ENCODE results near the gene SPEM2.

The SPEM2 gene

GRCh38 chr17:7403977-7404736 lies 21.3 kb upstream of the SPEM2 start, which contains the start of gene TMEM256:
Gene TMEM256 (minus strand): TSS chr17:7404097. CDS start chr17:7404084, 13 bp downstream.
- peak; percentile 97 for DNase-seq (ENCODE audit: low spot score)

- DNase-seq (ENCODE audit: low spot score): peak; percentile 89
Measured at GRCh38 chr17:7404737-7405349, 20.6 kb upstream of the SPEM2 start.

DNA sequence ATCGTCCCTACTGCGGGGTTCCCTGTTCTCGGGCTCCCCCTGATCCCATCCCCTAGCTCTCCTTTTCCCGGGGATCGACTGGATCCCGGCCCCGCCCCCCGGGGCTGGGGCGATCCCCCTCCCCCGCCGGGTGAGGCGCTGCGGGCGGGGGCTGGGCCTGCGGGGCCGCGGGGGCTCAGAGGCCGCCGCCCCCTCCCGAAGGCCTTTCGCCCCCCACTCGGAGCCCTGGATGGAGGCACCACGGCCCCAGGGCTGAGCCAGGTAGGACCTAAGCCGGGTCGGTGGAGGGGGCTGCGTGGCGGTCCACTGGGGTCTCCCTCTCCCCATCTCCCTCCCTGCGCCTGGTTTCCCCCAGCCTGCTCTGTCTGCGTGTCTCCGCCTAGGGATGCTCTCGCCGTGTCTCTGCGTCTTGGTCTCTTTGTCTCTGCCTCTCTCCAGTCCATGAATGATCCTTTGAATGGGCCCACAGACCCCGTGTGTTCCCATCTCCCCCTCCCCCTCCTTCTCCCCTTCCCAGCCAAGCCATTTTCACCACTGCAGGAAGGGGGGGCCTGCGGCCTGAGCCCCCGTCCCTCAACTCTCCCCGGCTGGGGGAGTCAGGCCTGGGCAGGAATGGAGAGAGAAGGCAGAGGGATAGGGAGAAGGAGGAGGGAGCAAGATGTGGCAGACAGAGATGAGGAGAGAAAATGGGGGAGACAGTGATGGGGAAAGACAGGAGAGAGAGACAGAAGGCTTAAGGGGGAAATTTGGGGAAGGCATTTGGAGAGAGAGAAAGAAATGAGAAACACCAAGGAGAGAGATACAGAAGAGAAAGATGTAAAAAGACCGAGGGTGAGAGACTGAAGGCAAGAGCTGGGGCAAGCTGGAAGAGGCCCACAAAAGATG lies 19.8 kb upstream of the SPEM2 start:
- DNase-seq (ENCODE audit: low spot score): peak; percentile 50

GRCh38 chr17:7406235-7406825 lies 19.1 kb upstream of the SPEM2 start:
- no peak for DNase-seq (ENCODE audit: low spot score)

DNA sequence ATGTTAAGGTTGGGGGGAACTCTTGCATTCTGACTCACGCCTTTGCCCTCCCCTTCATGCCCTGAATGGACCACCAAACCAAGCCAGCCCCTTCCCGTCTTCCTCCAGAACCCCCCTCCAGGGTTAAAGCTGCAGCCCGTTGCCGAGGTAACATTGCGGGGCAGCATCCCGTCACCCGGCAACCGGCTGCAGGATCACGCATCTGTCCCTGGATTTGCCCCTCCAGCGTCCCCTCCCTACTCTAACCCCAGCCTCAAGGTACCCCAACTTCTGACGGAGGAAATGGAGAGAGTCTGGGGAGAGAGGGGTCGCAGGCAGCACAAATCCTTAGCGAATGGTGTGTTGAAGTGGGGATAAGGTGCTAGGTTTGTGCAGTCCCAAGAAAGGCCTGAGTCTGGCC lies 18.3 kb upstream of the SPEM2 start:
- no peak for DNase-seq (ENCODE audit: low spot score)

- DNase-seq (ENCODE audit: low spot score): no peak
Measured at GRCh38 chr17:7407485-7408251, 17.7 kb upstream of the SPEM2 start, which contains the start of gene NLGN2. Gene NLGN2 (plus strand): TSS chr17:7407845. CDS start chr17:7408256, 411 bp downstream.

DNA sequence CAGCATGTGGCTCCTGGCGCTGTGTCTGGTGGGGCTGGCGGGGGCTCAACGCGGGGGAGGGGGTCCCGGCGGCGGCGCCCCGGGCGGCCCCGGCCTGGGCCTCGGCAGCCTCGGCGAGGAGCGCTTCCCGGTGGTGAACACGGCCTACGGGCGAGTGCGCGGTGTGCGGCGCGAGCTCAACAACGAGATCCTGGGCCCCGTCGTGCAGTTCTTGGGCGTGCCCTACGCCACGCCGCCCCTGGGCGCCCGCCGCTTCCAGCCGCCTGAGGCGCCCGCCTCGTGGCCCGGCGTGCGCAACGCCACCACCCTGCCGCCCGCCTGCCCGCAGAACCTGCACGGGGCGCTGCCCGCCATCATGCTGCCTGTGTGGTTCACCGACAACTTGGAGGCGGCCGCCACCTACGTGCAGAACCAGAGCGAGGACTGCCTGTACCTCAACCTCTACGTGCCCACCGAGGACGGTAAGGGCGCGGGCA lies 17.1 kb upstream of the SPEM2 start:
- no peak for DNase-seq (ENCODE audit: low spot score)

DNA sequence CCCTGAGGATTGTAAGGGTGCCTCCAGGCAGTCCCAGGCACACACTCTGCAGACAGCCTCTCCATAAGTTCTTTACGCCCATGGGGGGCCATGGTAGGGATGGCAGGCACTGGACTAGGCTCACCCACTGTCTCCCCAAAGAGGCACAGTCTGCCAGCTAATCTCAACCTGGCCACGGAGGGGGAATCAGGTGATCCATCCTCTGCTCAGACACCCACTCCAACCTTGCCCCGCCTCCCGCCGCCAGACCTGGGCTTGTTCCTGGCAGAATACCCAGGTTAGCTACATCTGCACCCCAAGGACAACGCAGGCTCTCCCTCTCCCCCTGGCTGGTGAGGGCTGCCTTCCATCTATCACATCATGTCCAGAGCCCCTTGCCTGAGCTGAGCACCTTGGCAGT lies 16.6 kb upstream of the SPEM2 start:
- no peak for DNase-seq (ENCODE audit: low spot score)

- DNase-seq (ENCODE audit: low spot score): no peak
Measured at GRCh38 chr17:7409716-7410115, 15.7 kb upstream of the SPEM2 start.

GRCh38 chr17:7410634-7411426 lies 14.6 kb upstream of the SPEM2 start:
- DNase-seq (ENCODE audit: low spot score): no peak

DNA sequence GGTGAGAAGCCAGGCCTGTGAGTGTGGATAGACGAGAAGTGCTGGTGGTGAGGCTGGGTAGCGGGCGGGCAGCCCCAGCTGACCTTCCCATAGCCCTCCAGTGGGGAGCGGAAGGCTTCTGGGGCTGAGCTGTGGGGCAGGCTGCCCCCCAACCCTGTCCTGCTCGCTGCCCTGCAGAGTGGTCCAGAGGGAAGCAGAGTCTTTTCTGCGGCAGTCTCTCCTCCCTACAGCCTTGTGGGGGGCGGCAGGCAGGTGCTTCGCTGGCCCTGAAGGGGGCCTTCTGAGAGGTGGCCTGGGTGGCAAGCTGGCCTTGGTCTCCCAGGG lies 14.0 kb upstream of the SPEM2 start:
- DNase-seq (ENCODE audit: low spot score): no peak

DNA sequence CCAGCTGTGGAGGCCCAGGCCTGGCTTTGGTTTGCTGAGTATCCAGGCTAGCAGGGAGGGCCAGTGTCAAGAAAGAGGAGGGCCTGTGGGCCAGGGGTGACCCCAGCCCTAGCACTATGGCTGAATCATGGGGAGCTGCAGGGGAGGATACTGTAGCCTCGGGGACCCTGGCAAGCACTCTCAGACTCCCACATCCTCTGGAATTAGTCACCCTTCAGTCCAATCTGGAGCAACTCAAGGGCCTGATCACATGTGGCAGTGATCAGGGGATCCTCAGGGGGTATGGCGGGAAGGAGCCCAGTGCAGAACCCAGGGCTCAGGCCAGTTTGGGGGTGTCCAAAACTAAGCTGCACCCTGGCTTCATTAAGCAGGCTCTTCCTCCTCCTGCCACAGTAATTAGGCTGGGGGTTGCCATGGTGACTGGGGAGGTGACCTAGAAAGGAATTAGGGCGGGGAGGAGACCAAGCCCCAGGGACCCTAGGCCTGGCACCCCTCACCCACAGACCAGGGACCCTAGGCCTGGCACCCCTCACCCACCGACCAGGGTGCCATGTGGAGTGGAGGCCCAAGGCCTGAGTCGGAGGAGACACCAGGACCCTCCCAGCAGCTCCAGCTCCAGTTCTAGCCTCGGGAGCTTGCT lies 11.9 kb upstream of the SPEM2 start:
- DNase-seq (ENCODE audit: low spot score): peak; percentile 64

DNA sequence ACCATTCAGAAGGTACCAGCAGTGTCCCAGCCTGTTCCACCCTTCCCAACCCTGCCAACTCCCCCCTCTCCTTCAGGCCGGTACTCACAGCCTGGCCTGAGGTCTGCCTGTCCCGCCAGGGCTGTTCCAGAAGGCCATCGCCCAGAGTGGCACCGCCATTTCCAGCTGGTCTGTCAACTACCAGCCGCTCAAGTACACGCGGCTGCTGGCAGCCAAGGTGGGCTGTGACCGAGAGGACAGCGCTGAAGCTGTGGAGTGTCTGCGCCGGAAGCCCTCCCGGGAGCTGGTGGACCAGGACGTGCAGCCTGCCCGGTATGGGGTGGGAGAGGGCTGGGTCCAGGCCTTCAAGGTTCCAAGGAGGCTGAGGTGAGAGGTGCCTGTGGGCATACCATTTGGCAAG lies 10.6 kb upstream of the SPEM2 start:
- no peak for DNase-seq (ENCODE audit: low spot score)

DNA sequence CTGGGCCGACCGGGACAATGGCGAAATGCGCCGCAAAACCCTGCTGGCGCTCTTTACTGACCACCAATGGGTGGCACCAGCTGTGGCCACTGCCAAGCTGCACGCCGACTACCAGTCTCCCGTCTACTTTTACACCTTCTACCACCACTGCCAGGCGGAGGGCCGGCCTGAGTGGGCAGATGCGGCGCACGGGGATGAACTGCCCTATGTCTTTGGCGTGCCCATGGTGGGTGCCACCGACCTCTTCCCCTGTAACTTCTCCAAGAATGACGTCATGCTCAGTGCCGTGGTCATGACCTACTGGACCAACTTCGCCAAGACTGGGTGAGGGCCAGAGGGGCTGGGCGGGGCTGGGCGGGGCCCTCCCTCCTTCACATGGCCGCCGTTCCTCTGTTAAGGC lies 9.6 kb upstream of the SPEM2 start:
- DNase-seq (ENCODE audit: low spot score): no peak

GRCh38 chr17:7416323-7416722 lies 9.1 kb upstream of the SPEM2 start:
- no peak for DNase-seq (ENCODE audit: low spot score)

DNA sequence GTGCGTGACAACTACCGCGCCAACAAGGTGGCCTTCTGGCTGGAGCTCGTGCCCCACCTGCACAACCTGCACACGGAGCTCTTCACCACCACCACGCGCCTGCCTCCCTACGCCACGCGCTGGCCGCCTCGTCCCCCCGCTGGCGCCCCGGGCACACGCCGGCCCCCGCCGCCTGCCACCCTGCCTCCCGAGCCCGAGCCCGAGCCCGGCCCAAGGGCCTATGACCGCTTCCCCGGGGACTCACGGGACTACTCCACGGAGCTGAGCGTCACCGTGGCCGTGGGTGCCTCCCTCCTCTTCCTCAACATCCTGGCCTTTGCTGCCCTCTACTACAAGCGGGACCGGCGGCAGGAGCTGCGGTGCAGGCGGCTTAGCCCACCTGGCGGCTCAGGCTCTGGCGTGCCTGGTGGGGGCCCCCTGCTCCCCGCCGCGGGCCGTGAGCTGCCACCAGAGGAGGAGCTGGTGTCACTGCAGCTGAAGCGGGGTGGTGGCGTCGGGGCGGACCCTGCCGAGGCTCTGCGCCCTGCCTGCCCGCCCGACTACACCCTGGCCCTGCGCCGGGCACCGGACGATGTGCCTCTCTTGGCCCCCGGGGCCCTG lies 8.3 kb upstream of the SPEM2 start:
- no peak for DNase-seq (ENCODE audit: low spot score)

DNA sequence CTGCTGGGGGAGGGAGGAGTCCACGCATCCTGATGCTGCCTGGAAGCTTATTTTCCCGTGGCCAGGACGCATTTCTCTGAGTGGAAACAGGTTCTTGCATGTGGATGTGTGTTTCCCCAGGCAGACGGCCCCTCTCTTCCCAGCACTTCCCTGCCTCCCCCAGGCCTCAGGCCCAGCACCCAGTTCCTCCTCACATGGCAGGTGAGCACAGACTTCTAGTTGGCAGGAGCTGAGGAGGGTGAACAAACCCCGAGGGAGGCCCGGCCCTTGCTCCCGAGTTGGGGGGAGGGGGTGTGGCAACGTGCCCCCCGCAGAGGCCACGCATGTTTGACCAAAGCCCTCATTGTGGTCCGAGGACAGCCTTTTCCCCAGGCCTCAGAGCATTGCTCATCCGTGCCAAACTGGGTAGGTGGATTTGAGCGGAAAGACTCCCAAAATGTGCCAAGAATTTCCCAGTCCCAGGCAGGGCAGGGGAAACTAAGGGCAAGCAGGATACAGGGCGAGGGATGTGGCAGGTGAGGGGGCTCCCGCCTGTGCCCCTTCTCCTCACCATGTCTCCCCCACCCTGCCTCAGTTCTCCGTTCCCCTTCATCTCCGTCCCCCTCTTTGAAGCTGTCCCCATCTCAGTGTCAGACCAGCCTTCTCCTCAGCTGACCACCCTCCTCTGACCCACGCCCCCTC lies 6.8 kb upstream of the SPEM2 start:
- DNase-seq (ENCODE audit: low spot score): no peak

DNA sequence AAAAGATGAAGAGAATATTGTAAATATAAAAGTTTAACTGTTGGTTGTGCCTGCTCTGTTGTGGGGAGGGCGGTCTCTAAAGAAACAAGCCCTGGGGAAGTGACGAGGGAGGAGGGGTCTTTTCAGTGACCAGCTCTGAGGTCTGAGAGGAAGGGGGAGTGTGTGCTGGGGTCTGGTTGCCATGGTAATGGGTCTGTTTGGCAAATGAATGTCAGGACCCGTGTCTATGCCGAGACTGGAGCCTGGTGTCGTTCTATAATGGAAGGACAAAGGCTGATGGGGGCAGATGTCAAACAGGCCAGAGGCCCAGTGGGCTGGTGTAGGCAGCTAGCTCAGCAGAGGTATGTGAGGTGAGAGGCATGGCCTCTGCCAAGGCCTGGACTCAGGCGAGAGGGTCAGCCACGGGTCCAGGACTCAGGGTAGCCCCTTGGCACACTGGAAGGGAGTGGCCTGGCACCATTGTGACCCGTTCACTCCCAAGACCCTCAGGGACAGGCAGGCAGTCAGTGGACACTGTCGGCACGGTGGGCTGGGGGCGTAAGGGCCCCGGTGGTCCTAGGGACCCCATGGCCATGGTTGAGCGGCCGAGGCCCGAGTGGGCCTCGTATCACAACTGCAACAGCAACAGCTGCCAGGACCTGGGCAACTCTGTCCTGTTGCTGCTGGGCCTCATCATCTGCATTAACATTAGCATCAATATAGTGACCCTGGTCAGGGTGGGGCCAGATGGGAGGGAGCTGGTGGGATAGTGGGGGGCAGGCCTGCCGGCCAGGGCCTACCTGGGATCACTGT lies 5.4 kb upstream of the SPEM2 start, which contains the start of gene SPEM1:
TSS of gene SPEM1 (plus strand) at position 506 of the 792 bp plus-strand sequence. CDS start at position 567, 61 bp downstream.
- DNase-seq (ENCODE audit: low spot score): no peak
